Adrenal gland (tissue), 5 donors: Measurements from ENCODE around the gene MYO5A.

Experiments used
- POLR2A ChIP-seq, 2 donors: fragments of 450-650 bp; IDR thresholded peaks; one replicate each; pipeline ENCODE4 v1.6.1; 2017; ENCODE audit warnings: antibody characterized with exemption in 2 of 2, mild to moderate bottlenecking in 2 of 2, moderate library complexity in 1 of 2
- TF ChIP-seq, protein P1 (sequence below), 6 experiments: fragments of 450-650 bp in 4 of 6; fragments of 200-600 bp in 2 of 6; sonication (generic) in 1 of 6; IDR thresholded peaks; 1 replicate in 5 of 6; 2 replicates in 1 of 6; pipeline versions ENCODE4 v1.5.1 to v1.8.0; 2016 to 2021; ENCODE audit warnings: antibody characterized with exemption in 6 of 6, mild to moderate bottlenecking in 2 of 6, moderate library complexity in 1 of 6
- donor health status: DM: no; HTN: no; CAD: no.

- no peak for TF ChIP-seq POLR2A (IDR thresholded peaks at IDR 0.05)
- TF ChIP-seq, protein P1, sequence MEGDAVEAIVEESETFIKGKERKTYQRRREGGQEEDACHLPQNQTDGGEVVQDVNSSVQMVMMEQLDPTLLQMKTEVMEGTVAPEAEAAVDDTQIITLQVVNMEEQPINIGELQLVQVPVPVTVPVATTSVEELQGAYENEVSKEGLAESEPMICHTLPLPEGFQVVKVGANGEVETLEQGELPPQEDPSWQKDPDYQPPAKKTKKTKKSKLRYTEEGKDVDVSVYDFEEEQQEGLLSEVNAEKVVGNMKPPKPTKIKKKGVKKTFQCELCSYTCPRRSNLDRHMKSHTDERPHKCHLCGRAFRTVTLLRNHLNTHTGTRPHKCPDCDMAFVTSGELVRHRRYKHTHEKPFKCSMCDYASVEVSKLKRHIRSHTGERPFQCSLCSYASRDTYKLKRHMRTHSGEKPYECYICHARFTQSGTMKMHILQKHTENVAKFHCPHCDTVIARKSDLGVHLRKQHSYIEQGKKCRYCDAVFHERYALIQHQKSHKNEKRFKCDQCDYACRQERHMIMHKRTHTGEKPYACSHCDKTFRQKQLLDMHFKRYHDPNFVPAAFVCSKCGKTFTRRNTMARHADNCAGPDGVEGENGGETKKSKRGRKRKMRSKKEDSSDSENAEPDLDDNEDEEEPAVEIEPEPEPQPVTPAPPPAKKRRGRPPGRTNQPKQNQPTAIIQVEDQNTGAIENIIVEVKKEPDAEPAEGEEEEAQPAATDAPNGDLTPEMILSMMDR (IDR thresholded peaks at IDR 0.05), result no peak
These were observed 170.7 kb downstream of the MYO5A start for GRCh38 chr15:52357949-52358348.
